HL-60 (cell line): ENCODE measurements around the gene CCDC6.

ENCODE experiments used
- DNase-seq, 2 experiments: peaks; one replicate each; pipeline ENCODE4 v3.0.0-alpha.2; 2010 to 2020; ENCODE audit warnings: low read depth in 1 of 2, low spot score in 1 of 2
- H3K27ac ChIP-seq: fragments of 250-450 bp; sonication (Bioruptor Pico); replicated peaks from 2 replicates; pipeline ENCODE4 v1.5.1; 2020; ENCODE audit warnings: mild to moderate bottlenecking, moderate library complexity
- H3K27me3 ChIP-seq: fragments of 250-450 bp; sonication (Bioruptor Pico); 2 replicates; pipeline ENCODE4 v1.5.1; 2021; ENCODE audit warnings: mild to moderate bottlenecking, moderate library complexity; ENCODE audit not compliant: insufficient read depth, poor library complexity, severe bottlenecking
- H3K4me3 ChIP-seq: replicated peaks from 2 replicates; pipeline ENCODE4 v1.5.1; 2011; ENCODE audit warnings: mild to moderate bottlenecking, control low read depth, low read length; ENCODE audit not compliant: insufficient read depth
- GABPA ChIP-seq: IDR thresholded peaks from 2 replicates; pipeline ENCODE4 v1.6.1; 2012; ENCODE audit warnings: low read depth
- POLR2AphosphoS5 ChIP-seq: IDR thresholded peaks from 2 replicates; pipeline ENCODE4 v1.6.1; 2012; ENCODE audit warnings: low read depth
- SPI1 ChIP-seq: IDR thresholded peaks from 2 replicates; pipeline ENCODE4 v1.6.1; 2012; ENCODE audit warnings: low read depth, mild to moderate bottlenecking, borderline replicate concordance
- TF ChIP-seq, protein P1 (sequence below): IDR thresholded peaks from one replicate; pipeline ENCODE4 v1.5.1; 2011; ENCODE audit warnings: low read length, control low read depth, inconsistent platforms; ENCODE audit not compliant: insufficient read depth
- TF ChIP-seq, protein P2 (sequence below): IDR thresholded peaks from 2 replicates; pipeline ENCODE4 v1.6.1; 2012; ENCODE audit warnings: low read depth; ENCODE audit not compliant: insufficient replicate concordance

Gene CCDC6

DNA sequence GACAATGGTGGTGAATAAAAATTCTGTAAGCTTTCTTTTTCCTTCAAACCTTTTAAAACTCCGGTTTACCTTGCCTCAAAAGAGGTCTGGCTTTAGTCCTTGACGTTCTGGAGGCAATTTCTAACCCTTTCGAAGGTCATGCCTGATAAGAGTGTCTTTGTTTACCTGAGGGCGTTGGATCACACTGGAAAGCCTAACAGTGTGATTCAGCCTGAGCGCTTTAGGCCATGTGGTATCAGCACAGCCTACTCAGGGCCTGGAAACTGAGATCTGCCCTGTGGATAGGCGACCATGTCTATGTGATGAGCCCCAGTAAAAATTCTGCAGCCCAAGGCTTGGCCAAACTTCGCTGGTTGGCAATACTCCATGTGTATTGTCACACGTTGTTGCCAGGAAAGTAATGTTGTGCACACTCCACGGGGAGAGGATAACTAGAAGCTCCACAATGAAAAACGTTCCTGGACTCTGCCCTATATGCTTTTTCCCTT is 10.7 kb downstream of the CCDC6 start:
- TF ChIP-seq, protein P1, sequence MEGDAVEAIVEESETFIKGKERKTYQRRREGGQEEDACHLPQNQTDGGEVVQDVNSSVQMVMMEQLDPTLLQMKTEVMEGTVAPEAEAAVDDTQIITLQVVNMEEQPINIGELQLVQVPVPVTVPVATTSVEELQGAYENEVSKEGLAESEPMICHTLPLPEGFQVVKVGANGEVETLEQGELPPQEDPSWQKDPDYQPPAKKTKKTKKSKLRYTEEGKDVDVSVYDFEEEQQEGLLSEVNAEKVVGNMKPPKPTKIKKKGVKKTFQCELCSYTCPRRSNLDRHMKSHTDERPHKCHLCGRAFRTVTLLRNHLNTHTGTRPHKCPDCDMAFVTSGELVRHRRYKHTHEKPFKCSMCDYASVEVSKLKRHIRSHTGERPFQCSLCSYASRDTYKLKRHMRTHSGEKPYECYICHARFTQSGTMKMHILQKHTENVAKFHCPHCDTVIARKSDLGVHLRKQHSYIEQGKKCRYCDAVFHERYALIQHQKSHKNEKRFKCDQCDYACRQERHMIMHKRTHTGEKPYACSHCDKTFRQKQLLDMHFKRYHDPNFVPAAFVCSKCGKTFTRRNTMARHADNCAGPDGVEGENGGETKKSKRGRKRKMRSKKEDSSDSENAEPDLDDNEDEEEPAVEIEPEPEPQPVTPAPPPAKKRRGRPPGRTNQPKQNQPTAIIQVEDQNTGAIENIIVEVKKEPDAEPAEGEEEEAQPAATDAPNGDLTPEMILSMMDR = no peak
- TF ChIP-seq SPI1 (no peak), POLR2AphosphoS5 (no peak)
- TF ChIP-seq, protein P2, sequence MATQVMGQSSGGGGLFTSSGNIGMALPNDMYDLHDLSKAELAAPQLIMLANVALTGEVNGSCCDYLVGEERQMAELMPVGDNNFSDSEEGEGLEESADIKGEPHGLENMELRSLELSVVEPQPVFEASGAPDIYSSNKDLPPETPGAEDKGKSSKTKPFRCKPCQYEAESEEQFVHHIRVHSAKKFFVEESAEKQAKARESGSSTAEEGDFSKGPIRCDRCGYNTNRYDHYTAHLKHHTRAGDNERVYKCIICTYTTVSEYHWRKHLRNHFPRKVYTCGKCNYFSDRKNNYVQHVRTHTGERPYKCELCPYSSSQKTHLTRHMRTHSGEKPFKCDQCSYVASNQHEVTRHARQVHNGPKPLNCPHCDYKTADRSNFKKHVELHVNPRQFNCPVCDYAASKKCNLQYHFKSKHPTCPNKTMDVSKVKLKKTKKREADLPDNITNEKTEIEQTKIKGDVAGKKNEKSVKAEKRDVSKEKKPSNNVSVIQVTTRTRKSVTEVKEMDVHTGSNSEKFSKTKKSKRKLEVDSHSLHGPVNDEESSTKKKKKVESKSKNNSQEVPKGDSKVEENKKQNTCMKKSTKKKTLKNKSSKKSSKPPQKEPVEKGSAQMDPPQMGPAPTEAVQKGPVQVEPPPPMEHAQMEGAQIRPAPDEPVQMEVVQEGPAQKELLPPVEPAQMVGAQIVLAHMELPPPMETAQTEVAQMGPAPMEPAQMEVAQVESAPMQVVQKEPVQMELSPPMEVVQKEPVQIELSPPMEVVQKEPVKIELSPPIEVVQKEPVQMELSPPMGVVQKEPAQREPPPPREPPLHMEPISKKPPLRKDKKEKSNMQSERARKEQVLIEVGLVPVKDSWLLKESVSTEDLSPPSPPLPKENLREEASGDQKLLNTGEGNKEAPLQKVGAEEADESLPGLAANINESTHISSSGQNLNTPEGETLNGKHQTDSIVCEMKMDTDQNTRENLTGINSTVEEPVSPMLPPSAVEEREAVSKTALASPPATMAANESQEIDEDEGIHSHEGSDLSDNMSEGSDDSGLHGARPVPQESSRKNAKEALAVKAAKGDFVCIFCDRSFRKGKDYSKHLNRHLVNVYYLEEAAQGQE = no peak
- H3K27me3 ChIP-seq = no peaks in the 10 kb centered on the region
- no peak for DNase-seq
- H3K4me3 ChIP-seq = no peak overlapping the region
- H3K27ac ChIP-seq = no peak overlapping the region

DNA sequence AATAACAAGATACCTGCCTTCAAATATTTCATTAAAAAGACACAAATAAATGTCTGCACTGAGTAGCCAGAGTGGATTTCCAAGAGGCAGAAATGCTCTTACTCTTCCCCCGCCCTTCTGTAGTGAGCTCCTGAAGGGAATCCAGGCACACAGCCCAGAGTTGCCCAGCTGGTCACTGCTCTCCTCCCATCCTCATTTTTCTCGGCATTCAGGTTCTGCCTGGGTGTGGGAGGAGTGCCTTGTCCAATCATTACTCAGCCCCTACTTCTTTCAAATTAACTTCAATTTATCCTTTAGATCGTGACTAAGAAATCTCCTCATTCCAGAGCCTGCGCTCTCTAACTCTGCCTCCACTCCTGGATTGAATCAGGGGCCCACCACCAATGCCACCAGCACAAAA is 12.2 kb downstream of the CCDC6 start:
- Histone ChIP-seq H3K4me3 (no peak overlapping the region), H3K27me3 (no peaks in the 10 kb centered on the region), H3K27ac (no peak overlapping the region)
- no peak for DNase-seq
- TF ChIP-seq GABPA (no peak), POLR2AphosphoS5 (no peak), SPI1 (no peak)
- TF ChIP-seq, protein P1 = no peak
- TF ChIP-seq, protein P2 = no peak

DNA sequence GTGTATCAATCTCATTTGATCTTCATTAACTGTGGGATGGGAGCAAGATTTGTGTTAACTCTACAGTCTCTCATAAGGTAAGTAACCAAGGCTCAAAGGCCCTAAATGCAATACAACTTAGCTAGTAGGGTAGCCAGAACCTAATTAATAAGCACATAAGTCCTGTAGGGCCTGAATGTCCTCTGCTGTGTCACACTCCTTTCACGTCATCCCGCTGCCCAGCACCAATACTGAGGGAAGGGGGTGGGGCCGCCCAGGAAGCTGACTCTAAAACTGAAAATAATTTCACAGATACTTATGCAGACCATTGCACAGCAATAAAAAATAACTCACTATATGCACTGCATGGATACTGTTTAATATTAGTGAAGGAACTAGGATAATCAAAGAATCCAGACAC is 13.7 kb downstream of the CCDC6 start:
- H3K4me3 ChIP-seq = no peak overlapping the region
- no peak for DNase-seq
- no peak overlapping the region for H3K27ac ChIP-seq
- TF ChIP-seq, protein P1 = no peak
- TF ChIP-seq SPI1 (no peak), POLR2AphosphoS5 (no peak), GABPA (no peak)
- TF ChIP-seq, protein P2 = no peak
- H3K27me3 ChIP-seq = no peaks in the 10 kb centered on the region
